ENCODE data around the gene CYP2C18.

DNA sequence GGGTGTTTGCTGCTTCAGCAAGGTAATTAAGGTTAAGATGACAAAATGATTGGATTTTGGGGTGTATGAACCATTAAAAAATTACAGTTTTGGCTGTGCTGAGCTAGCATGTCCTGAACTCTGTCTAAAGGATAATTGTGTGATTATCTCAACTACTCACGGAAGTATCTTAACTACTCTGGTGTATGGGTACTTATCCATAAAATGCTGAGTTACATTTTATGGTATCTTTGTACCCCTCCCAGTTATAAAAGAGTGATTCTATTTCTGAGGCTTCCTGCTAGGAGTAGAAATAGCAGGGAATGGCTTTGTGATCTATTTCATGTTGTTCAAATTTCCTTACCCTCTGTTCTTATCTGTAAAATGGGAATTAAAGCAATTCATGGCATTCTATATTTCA lies 22.6 kb downstream of the CYP2C18 start:
- TF ChIP-seq EZH2phosphoT487 (conservative IDR thresholded peaks at IDR 0.05; ENCODE audit: low read length), result no peak
- TF ChIP-seq, protein P1, sequence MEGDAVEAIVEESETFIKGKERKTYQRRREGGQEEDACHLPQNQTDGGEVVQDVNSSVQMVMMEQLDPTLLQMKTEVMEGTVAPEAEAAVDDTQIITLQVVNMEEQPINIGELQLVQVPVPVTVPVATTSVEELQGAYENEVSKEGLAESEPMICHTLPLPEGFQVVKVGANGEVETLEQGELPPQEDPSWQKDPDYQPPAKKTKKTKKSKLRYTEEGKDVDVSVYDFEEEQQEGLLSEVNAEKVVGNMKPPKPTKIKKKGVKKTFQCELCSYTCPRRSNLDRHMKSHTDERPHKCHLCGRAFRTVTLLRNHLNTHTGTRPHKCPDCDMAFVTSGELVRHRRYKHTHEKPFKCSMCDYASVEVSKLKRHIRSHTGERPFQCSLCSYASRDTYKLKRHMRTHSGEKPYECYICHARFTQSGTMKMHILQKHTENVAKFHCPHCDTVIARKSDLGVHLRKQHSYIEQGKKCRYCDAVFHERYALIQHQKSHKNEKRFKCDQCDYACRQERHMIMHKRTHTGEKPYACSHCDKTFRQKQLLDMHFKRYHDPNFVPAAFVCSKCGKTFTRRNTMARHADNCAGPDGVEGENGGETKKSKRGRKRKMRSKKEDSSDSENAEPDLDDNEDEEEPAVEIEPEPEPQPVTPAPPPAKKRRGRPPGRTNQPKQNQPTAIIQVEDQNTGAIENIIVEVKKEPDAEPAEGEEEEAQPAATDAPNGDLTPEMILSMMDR (IDR thresholded peaks at IDR 0.05; ENCODE audit: insufficient read depth, low read length, poor library complexity, severe bottlenecking), result no peak

Measured in SU-DHL-6 (cell line).